ENCODE results near the gene CARMIL1.

CARMIL1 gene

DNA sequence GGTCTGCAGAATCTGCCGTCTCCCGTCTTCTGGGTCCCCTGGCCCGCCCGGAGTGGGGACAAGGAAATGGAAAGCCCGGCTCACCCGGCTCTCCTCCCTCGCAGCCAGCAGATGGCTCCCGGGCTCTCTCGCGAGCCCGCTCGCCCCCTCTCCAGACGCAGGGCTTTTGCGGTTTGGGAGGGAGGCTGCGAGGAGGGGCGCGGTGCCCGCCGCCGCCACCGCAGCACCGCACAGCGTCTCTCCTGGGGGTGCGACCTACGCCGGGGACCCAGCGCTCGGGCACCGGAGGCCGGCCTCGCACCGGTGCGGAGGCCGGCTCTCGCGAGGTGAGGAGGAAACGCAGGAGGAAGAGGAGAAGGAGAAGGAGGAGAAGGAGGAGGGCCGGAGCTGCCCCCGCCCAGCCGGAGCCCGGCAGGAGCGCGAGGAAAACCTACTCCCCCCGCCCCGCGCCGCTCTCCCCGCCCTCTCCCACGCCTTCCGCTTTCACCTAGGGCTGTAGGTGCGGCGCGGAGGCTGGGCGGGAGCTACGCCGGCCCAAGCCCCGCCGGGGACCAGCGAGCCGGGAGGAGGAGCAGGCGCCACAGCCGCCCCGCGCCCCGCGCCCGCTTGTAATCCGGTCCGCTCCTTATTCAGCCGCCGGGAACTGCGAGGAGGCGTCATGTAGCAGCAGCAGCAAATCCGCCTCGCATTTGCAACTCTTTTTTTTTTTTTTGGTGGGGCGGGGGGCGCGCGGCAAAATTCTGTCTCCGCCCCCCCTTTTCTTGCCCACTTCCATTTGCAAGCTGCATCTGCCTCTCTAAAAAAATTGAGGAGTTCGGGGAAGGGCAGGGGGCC is at the start of gene CARMIL1:
Gene CARMIL1 (plus strand): TSS at position 461 of the 834 bp plus-strand sequence. CDS start 422 bp downstream, outside the sequence.
- DNase-seq (ENCODE audit: low read depth in 2 of 2): peak; percentile 49 to 59

DNA sequence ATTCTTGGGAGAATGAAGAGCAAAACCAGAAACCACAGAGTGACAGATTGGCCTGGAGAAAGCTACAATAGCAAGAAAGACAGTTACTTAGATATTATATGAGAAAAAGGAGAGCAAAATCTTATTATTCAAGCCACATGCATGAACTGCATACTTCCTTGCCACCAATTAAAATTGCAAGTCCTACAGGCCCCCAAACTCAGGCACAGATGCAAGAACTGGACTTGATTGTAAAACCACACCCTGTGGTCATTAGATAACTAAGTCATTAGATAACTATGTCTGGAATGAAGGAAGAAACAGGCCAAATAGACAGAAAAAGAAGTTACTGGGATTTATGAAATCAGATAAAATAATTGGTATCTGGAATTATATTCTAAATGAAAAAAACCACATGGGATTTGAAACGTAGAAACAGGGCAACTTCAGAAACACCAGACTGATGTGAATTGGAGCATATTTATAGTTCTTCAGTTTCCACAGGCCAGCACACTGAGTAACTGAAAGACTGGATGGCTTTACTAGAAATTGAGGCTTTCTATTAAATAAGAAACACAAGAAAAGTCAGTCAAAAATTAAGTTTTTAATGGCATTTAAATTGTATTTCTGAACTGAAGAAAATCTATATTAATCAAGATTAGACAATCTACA is 49.4 kb upstream of the CARMIL1 start:
- DNase-seq (ENCODE audit: low read depth in 2 of 2): no peak

DNA sequence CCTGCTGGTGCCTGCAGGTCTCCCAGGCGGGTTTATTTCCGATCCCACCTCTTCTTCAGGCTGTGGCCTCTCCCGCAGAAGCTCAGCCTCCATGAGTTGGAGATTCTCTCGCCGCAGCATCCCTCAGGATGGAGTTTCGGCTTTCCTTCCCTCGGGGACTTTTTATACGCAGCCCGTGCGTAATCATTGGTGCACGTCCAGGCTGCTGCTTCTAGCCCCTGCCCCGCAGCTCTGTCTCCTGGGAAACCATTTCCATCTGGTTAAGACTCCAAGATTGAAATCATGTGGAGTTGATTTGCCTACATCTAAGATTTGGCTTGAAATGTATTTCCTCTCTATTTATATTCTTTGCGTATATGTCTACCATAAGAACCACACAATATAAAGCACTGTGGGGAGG is 46.7 kb upstream of the CARMIL1 start:
- DNase-seq (ENCODE audit: low read depth in 2 of 2): no peak

DNA sequence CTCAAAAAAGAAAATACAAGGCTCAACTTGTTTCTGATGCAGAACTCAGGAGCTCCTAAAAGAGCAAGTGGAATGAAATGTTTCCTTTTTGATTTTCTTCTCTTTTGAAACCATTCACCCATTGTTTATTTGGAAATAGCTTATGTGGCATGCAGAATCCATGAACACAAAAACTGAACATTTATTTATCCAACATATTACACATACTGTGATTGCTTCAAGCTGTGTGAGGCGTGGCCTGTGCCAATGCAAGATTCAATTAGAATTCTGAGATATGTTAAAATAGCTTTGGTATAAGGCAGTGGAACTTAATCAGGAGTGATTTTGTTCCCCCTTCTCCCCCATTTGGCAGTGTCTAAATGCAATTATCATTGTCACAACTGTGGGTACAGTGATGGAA is 45.9 kb upstream of the CARMIL1 start:
- no peak for DNase-seq (ENCODE audit: low read depth in 2 of 2)

DNA sequence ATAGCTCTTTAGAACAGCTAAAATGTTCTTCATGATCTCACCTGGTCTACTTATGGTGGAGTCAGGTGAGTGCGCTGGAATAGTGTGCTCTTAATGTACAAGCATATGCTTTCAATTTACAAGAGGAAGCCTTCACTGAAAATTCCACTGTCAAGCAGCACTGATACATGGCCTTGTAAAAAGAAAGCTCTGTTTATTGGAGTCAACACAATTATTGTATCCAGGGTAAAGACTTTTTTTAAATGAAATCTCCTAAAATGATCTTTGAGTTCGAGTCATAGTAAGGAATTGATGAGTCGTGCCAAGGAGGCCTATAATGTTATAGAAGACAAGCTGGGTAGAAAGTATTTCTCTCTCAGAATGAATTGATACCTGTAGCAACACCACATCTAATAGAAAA is 41.6 kb upstream of the CARMIL1 start:
- no peak for DNase-seq (ENCODE audit: low read depth in 2 of 2)

DNA sequence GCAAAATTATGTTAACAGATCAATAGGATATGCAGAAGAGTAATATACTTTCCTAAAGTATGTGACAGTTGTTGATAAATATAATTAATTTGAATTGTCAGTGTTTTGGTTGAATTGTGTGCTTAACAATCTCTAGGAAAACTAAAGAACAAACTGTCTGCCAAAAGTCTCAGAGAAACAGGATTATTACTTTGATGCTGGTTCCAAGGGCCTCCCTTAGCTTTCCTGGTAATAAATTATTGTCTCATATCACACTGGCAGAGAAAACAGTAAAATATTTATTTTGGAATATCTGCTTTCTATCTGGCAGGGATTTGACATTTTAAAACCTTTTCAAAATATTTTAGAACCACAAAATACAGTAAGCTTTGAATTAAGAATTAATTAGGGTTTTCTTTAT is 40.1 kb upstream of the CARMIL1 start:
- no peak for DNase-seq (ENCODE audit: low read depth in 2 of 2)

DNA sequence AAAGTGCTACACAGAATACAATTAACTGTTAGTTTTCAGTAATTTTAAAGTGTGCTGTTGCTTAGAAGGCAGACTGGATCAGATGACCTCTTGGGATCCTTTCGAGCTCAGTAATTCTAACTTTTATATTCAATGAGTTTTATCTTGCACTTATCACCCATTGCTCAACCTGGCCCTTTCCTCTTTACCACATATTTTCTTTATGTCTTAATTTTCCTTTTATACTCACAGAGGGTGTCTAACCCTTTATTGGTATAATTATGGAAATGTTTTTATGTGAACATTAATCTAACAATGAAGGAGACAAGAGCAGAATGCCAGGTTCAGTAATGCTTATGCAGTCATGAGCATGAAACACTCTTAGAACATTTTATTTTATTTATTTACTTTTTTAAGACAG is 39.7 kb upstream of the CARMIL1 start:
- DNase-seq (ENCODE audit: low read depth in 2 of 2): no peak

DNA sequence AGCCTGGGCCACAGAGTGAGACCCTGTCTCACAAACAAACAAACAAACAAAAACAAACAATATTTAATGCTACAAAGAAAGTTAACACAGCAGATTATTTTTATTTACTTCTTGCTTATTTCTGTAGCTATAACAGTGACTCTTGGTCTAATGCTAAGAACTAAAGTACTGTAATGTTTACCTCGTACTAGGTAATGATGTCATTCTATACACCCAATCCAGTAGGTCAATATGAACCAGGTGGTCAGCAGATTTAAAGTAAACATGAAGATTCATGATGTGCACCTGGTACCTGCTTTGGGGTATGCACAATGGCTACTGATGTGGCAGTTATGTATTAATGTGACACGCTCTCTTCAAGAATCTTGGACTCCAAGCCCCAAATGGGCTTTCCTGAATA is 36.6 kb upstream of the CARMIL1 start:
- no peak for DNase-seq (ENCODE audit: low read depth in 2 of 2)

DNA sequence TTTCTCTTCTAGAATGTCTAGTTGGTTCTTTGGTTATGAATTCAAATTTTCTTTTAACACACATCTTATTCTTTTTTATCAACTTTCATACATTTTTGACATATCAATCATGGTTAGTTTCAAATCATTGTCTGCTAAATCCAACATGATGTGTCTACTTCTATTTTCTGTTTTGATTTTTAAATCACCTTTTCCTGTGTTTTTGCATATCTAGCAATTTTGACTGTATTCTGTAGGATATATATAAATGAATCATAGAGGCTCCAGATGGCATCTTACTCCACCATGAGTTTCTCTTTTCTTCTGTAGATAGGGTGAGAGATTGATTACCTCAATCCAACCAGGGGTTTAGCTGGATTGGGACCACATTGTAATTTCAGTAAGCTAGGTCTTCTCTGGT is 34.3 kb upstream of the CARMIL1 start:
- DNase-seq (ENCODE audit: low read depth in 2 of 2): no peak

DNA sequence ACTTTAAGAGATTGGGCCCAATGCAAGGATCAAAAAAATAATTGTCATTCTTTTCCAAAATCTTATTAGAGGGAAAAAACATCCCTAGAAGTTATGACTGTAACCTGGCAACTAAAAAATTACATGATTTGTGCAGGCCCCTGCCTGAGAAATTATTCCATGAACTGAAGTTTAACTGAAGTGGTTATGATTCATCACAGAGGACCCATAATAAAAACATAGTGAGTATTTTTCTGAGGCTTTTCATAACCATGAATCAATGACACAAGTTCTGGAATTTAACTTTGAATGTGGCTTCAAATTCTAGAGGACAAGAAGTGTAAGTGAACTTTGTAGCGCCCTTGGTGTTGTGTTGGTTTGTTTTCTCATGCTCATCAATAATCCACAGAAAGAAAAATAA is 31.1 kb upstream of the CARMIL1 start:
- DNase-seq (ENCODE audit: low read depth in 2 of 2): no peak

DNA sequence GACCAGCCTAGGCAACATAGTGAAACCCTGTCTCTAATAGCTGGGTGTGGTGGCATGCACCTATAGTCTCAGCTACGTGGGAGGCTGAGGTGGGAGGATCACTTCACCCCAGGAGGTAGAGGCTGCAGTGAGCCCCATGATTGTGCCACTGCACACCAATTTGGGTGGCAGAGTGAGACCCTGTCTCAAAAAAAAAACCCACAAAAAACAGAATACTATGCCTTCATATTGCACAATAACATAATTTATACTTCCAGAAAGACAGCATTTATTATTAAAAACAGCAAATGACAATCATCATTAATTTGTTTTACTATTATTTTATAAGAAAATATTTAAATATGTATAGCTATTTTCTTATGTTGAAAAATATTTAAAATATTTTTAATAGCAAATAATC is 30.0 kb upstream of the CARMIL1 start:
- no peak for DNase-seq (ENCODE audit: low read depth in 2 of 2)

DNA sequence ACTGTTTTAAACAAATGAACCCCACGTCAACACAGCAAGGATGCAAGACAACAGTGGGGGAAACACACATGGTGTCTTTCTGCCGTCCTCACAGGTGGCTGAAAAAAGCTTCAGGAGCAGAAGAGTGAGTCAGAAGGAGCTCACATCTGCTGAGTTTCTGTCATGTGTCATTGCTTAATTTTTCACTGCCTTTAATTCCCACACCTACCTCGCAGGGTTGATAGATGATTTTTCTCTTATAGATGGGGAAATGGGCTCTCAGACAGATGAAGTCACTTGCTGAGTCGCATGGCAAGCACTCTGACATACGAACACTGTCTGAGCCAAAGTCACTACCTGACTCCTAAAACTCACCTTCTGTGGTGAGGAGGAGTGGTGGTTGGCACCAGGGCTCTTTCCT is 28.3 kb upstream of the CARMIL1 start:
- no peak for DNase-seq (ENCODE audit: low read depth in 2 of 2)

DNA sequence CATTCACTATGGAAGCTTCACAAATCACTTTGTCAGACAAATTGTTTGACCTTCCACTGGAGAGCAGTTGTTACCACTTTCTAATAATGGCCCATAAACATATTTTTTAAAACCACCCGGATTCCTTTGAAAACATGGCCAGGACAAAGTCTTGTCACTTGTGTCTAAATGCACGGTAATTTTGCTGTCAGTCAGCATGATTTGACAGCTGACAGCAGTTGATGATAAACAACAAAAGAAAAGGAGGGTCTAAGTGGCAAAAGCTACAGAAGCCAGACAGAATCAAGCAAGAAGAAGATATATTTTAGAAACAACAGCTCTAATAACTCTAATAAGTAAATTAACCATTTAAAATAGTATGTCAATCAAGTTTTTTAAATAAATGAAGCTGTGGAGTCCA is 27.7 kb upstream of the CARMIL1 start:
- DNase-seq (ENCODE audit: low read depth in 2 of 2): no peak

DNA sequence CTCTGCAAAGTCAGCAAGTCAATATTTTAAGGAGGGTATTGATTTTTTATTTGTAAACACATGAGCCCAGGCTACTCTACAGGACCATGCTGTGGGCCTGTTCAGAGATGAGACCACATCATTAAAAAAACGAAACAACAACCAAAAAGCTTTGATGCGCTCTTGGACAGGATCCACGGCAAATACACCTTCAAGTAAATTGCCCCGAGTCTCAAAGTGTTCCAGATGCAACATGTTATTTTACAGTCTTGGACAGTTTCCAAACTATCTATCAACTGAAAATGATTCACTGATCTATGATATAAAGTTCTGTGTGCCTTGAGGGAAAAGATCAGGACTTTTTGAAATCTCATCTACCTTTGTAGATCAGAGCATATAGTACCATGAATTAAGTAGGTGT is 25.8 kb upstream of the CARMIL1 start:
- DNase-seq (ENCODE audit: low read depth in 2 of 2): no peak

DNA sequence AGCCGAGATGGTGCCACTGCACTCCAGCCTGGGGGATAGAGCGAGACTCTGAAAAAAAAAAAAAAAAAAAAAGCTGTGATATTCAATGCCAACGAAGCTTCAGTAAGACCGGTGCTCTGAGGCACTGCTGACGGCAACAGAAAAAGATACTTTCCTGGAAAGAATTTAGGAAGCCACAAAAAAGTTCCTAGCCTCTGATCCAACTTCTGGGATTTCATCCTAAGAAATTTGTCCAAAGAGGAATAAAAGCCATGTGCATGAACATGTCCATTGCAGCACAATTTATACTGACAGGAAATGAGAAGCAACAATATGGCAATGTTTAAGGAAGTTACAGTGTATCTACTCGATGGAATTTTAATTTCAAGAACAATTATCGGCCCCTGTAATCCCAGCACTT is 24.5 kb upstream of the CARMIL1 start:
- no peak for DNase-seq (ENCODE audit: low read depth in 2 of 2)

DNA sequence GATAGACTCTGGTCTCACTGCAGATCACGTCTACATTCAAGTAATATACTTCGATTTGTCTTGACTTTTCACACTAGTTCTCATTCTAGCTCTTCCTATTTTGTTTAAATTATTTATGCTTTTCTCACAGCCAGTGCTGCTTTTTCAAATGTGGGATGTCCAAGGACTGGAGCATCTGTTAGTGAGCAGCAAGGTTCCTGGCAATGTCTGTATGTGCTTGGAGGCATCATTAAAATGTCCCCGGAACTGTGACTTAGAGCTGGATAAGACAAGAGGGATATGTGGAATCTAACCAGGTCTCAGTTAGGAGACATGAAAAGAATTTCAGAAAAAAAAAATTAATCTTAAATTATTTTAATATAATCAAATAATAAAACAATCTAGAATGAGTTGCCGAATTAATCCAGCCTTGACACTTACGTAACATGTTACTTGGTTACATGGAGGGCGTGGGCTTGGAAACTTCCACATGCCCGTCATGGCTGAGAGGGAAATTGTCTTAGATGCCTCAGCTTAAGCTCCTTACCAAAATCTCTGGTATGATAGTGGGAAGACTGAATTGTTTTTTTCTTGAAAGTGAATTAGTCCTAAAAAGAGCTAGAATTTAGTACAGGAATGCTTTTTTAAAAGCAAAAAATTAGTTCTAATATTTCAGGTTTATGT is 21.4 kb upstream of the CARMIL1 start:
- no peak for DNase-seq (ENCODE audit: low read depth in 2 of 2)

DNA sequence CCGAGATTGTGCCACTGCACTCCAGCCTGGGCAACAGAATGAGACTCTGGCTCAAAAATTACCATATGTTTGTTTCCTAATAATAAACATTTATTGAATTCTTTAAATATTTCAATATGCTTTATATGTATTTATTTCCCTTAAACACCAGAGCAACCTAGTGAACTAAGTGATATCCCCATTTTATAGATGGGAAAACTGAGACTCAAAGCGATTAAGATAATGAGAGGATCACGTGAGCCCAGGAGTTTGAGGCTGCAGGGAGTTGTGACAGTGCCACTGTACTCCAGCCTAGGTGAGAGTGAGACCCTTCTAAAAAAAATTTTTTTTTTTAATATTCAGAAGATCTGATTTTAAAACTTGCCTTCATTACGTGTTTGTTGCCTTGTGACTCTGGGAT is 19.4 kb upstream of the CARMIL1 start:
- no peak for DNase-seq (ENCODE audit: low read depth in 2 of 2)

DNA sequence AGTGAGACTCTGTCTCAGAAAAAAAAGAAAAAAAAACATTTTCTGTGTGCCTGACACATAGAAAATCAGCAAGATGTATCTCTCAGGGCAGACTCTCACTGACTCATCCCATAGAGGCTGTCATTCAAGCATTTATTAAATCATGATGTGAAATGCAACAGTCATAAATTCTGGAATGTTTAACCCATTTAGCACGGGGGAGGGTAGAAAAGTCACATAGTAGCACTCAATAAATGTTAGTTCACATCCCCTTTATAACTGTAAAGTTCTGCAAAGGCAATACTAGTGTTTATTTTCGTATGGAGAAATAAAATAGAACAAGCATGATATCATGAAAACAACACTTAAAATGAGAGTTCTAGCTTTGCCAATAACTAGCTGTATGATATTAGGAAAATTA is 15.5 kb upstream of the CARMIL1 start:
- no peak for DNase-seq (ENCODE audit: low read depth in 2 of 2)

DNA sequence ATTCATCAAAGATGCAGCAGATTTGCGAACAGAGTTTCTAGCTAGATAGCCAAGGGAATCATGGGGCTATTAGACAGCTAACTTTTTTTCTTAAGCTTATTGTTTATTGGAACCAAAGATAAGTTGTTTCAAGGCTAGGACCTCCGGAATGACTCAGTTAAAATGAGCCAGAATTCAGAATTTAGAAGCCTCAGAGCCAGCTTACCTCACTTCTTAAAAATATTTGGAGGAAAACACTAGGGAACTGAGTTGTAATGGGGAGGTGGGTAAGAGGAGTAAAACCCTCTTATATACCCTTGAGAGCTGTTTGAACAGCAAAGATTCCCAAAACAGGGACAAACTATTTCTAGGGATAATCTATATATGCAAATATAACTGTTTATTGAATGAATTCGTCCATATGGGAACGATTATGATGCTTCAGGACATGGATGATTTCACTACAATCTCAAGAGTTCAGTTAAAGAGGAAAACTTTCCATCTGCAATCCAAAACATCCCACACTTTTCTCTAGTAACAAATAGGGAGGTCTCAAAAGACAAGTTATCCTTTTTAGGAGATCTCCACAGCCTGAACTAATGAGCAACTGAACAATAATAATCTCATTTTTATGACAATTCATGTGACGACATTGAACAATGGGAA is 12.6 kb upstream of the CARMIL1 start:
- no peak for DNase-seq (ENCODE audit: low read depth in 2 of 2)

DNA sequence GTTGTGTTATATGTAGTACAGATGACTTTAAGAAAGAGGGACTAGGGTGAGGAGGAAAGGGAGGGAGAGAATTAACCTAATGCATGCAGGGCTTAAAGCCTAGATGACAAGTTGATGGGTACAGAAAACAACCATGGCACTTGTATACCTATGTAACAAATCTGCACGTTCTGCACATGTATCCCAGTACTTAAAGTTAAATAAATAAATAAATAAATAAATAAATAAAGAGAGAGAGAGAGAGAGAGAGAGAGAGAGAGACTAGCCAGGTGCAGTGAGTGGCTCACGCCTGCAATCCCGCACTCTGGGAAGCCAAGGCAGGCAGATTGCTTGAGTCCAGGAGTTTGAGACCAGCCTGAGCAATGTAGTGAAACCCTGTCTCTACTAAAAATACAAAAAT is 11.5 kb upstream of the CARMIL1 start:
- no peak for DNase-seq (ENCODE audit: low read depth in 2 of 2)

DNA sequence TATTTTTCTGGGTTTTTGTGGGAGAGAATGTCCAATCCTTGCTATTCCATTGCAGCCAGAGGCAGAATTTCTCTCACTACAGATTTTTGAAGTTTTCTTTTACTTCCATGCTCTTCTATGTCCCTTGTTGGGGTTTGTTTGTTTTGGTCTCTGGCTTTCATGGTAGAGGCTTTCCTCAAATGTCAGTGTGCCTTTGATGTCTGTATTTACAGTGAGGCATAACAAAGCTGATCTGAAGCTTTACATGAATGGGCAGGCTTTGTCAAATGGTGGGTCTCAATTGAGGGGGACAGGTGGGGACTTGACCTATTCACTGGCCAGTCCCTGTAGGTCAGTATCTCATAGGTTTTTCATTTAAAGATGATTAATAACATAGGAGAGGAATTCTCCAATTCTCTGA is 8.6 kb upstream of the CARMIL1 start:
- no peak for DNase-seq (ENCODE audit: low read depth in 2 of 2)

DNA sequence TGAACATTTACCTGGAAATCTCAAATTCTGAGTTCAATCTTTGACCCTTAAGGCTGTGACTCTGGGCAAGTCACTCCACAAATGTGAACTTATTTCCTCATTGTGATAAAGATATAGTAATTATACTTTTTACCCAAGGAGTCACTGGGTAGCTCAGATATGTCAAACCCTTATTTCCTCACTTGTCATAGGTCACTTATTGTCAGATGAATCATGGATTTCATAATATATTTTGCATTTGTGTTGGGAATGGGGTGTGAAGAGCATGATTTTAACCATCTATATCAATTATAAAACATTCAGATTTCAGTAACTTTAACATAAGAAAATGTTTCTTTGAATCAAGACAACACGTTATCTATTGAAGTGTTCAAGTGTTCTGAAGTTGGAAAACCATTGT is 3.7 kb upstream of the CARMIL1 start:
- DNase-seq (ENCODE audit: low read depth in 2 of 2): no peak

DNA sequence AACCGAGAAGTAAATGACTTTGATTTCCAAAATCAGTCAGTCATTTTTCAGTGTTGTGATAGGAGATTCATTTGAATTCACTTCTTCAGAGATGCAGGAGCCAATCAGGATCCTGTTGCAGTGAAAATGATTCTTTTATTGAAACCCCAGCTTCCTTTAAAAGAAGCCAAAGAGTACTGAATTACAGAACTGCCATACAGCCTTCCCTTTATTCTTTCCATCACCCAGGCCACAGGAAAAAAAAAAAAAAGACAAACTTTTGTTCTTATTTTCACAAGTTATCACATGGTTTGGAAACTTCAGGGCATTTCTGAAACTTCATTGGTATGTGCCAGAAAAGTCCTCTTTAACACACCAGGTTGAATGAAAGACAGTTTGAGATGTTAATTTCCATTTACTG is 1.8 kb upstream of the CARMIL1 start:
- no peak for DNase-seq (ENCODE audit: low read depth in 2 of 2)
